GM12801 (cell line): ENCODE measurements around the gene OR6T1.

Experiments
- CTCF ChIP-seq: IDR thresholded peaks from one replicate; pipeline ENCODE4 v1.5.1; 2011; ENCODE audit warnings: control low read depth; ENCODE audit not compliant: insufficient read length; ENCODE audit errors: extremely low read depth

The OR6T1 gene

DNA sequence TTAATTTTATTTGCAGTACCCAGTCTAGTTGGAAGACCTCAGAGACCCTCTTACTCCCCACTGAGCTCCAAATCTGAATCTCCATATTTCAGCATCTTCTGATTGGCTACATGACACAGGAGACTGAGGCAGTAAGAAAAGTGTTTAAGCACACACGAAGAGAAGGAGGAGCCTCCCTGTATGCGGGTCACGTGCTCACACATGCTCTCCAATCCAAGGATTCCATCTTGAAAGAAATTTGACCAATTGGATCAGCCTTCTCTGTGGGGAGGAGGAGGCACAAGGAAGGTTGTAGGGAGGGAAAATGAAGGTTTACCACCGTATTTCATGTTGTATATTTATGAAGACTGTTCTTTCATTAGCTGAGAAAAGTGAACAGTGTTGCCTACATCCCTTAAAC, 1.2 kb downstream of the OR6T1 start:
- no peak for TF ChIP-seq CTCF

- TF ChIP-seq CTCF, result no peak
Observed at GRCh38 chr11:123939317-123939716, 4.3 kb downstream of the OR6T1 start, which contains the start of gene OR4D5. Gene OR4D5 (plus strand): TSS chr11:123939617. CDS start chr11:123939617, 0 bp downstream.

- no peak for TF ChIP-seq CTCF
Observed at GRCh38 chr11:123924027-123924426, 19.6 kb downstream of the OR6T1 start.

GRCh38 chr11:123920943-123921342, 22.7 kb downstream of the OR6T1 start:
- TF ChIP-seq CTCF, result no peak

- no peak for TF ChIP-seq CTCF
Observed at GRCh38 chr11:123905826-123906225, 37.8 kb downstream of the OR6T1 start.

DNA sequence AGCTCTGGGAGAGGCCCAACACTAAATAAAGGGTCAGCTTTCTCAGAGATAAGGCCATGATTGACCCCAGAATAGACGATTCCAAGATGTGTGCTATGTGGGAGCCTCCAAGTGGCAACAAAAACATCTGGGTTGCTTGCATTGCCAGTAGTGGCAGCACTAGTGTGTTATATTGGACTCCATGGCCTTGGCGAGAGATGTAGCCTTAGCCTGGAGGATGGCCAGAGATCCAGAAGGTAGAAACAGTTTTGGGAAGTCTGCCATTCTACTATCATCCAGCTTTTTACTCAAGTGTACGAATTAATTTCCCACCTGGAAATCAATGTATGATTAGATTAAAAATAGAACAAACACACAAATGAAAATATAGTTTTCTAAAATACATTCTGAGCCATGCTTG, 38.7 kb downstream of the OR6T1 start:
- TF ChIP-seq CTCF, result no peak

GRCh38 chr11:123903932-123904331, 39.7 kb downstream of the OR6T1 start:
- TF ChIP-seq CTCF, result no peak

- no peak for TF ChIP-seq CTCF
Observed at GRCh38 chr11:123901867-123902266, 41.8 kb downstream of the OR6T1 start, which contains the start of gene OR8D4. Gene OR8D4 (plus strand): TSS chr11:123902167. CDS start chr11:123906432, 4,265 bp downstream.
